H1 (cell line): ENCODE results near the gene RANBP2. TPM values are rescaled to one million over a fixed set of nuclear protein-coding genes. Genes with fewer than 3 reads are reported as not detected.

Source experiments
- CTCF ChIA-PET: fragments of 300-600 bp; sonication (Branson Sonifier 250); formaldehyde crosslinking; loops from one replicate; lab custom pipeline; 2021; ENCODE audit not compliant: partially characterized antibody; lab: Charles Lee
- POLR2A ChIA-PET: fragments of 300-600 bp; sonication (Branson Sonifier 250); formaldehyde crosslinking; loops from one replicate; lab custom pipeline; 2021; ENCODE audit warnings: inconsistent platforms; ENCODE audit not compliant: partially characterized antibody; lab: Charles Lee
- DNase-seq, 2 experiments: peaks; one replicate each; pipeline versions ENCODE4 v3.0.0 to v3.0.0-alpha.2; 2010 to 2022; ENCODE audit warnings: low spot score in 2 of 2, low read depth in 1 of 2, mixed read lengths in 1 of 2
- FAIRE-seq: peaks from 2 replicates; lab custom pipeline; 2011; peaks lifted over from hg19 to GRCh38; lab: Jason Lieb, UNC
- H2AFZ ChIP-seq: 2 replicates; pipeline ENCODE4 v1.8.1; 2012; ENCODE audit warnings: low read length, inconsistent platforms
- H2AK5ac ChIP-seq: 2 replicates; pipeline ENCODE4 v1.6.1; 2013; ENCODE audit warnings: low read depth, low read length
- H2BK120ac ChIP-seq: replicated peaks from 2 replicates; pipeline ENCODE3; 2013; ENCODE audit warnings: low read depth, low read length, inconsistent platforms
- H2BK12ac ChIP-seq: 2 replicates; pipeline ENCODE4 v1.6.1; 2013; ENCODE audit warnings: low read depth, low read length
- H2BK15ac ChIP-seq: 2 replicates; pipeline ENCODE4 v1.6.1; 2013; ENCODE audit warnings: low read length
- H2BK20ac ChIP-seq: 2 replicates; pipeline ENCODE4 v1.6.1; 2013; ENCODE audit warnings: low read length
- H2BK5ac ChIP-seq: 2 replicates; pipeline ENCODE4 v1.6.1; 2013; ENCODE audit warnings: low read depth, low read length
- H3K14ac ChIP-seq: 2 replicates; pipeline ENCODE4 v1.6.1; 2013; ENCODE audit warnings: inconsistent platforms; ENCODE audit not compliant: insufficient read length
- H3K18ac ChIP-seq: 2 replicates; pipeline ENCODE4 v1.6.1; 2013; ENCODE audit warnings: low read length; ENCODE audit errors: extremely low read depth
- H3K23ac ChIP-seq: 2 replicates; pipeline ENCODE4 v1.6.1; 2013; ENCODE audit warnings: inconsistent platforms; ENCODE audit not compliant: insufficient read length
- H3K23me2 ChIP-seq: 2 replicates; pipeline ENCODE4 v1.6.1; 2013; ENCODE audit warnings: low read depth, low read length
- H3K27ac ChIP-seq: 2 replicates; pipeline ENCODE4 v1.6.1; 2011; ENCODE audit warnings: low read depth, low read length, inconsistent platforms
- H3K27me3 ChIP-seq, 4 experiments: replicated peaks in 1 of 4; 1 replicate in 1 of 4; 2 replicates in 3 of 4; pipeline versions ENCODE4 v1.6.1 to v1.8.1; 2011 to 2013; ENCODE audit warnings: low read length in 3 of 4, mild to moderate bottlenecking in 3 of 4, inconsistent platforms in 2 of 4, mixed read lengths in 2 of 4, moderate library complexity in 1 of 4; ENCODE audit not compliant: control insufficient read depth in 3 of 4, insufficient read depth in 3 of 4; ENCODE audit errors: extremely low read depth in 1 of 4
- H3K36me3 ChIP-seq, 4 experiments: 2 replicates each; pipeline versions ENCODE4 v1.6.1 to v1.8.1; 2011 to 2013; ENCODE audit warnings: mild to moderate bottlenecking in 4 of 4, low read length in 3 of 4, moderate library complexity in 2 of 4, control low read depth in 1 of 4, inconsistent platforms in 1 of 4; ENCODE audit not compliant: insufficient read depth in 4 of 4, control insufficient read depth in 2 of 4
- H3K4ac ChIP-seq: replicated peaks from 2 replicates; pipeline ENCODE3; 2013; ENCODE audit warnings: low read length, low read depth, mixed read lengths, inconsistent platforms; ENCODE audit not compliant: insufficient read length
- H3K4me1 ChIP-seq, 4 experiments: replicated peaks in 1 of 4; 1 replicate in 1 of 4; 2 replicates in 3 of 4; pipeline versions ENCODE4 v1.6.1 to v1.8.1; 2011 to 2013; ENCODE audit warnings: low read length in 3 of 4, inconsistent platforms in 2 of 4, mixed read lengths in 1 of 4; ENCODE audit not compliant: insufficient read depth in 4 of 4, control insufficient read depth in 3 of 4
- H3K4me2 ChIP-seq, 2 experiments: 2 replicates each; pipeline versions ENCODE4 v1.6.1 to v1.8.1; 2011 to 2013; ENCODE audit warnings: low read depth in 2 of 2, low read length in 2 of 2, control low read depth in 1 of 2, inconsistent platforms in 1 of 2, mild to moderate bottlenecking in 1 of 2; ENCODE audit not compliant: insufficient read depth in 1 of 2
- H3K4me3 ChIP-seq, 4 experiments: fragments of 200-600, 300-600 bp in 1 of 4; sonication (generic), shearing (Covaris generic), sonication (Bioruptor Twin) in 1 of 4; 2 replicates each; pipeline versions ENCODE4 v1.5.1 to v1.8.1; 2011 to 2016; ENCODE audit warnings: low read length in 4 of 4, low read depth in 3 of 4, control low read depth in 2 of 4, inconsistent platforms in 2 of 4, mild to moderate bottlenecking in 2 of 4, mixed read lengths in 1 of 4, moderate library complexity in 1 of 4; ENCODE audit not compliant: insufficient read depth in 2 of 4; ENCODE audit errors: extremely low read depth in 1 of 4
- H3K56ac ChIP-seq: replicated peaks from 2 replicates; pipeline ENCODE3; 2013; ENCODE audit warnings: low read depth, mild to moderate bottlenecking, mixed read lengths, low read length, inconsistent platforms; ENCODE audit not compliant: insufficient read length
- H3K79me1 ChIP-seq: 2 replicates; pipeline ENCODE4 v1.6.1; 2013; ENCODE audit warnings: low read depth, low read length, control low read depth
- H3K79me2 ChIP-seq, 2 experiments: 2 replicates each; pipeline versions ENCODE4 v1.6.1 to v1.8.1; 2012 to 2013; ENCODE audit warnings: low read length in 2 of 2, mild to moderate bottlenecking in 2 of 2, inconsistent platforms in 1 of 2; ENCODE audit not compliant: insufficient read depth in 2 of 2, control insufficient read depth in 1 of 2
- H3K9ac ChIP-seq, 4 experiments: replicated peaks in 1 of 4; 1 replicate in 1 of 4; 2 replicates in 3 of 4; pipeline versions ENCODE4 v1.6.1 to v1.8.1; 2011 to 2013; ENCODE audit warnings: low read depth in 3 of 4, low read length in 3 of 4, control low read depth in 2 of 4, mild to moderate bottlenecking in 2 of 4, moderate library complexity in 2 of 4, inconsistent platforms in 1 of 4; ENCODE audit errors: extremely low read depth in 1 of 4
- H3K9me3 ChIP-seq, 2 experiments: 2 replicates each; pipeline versions ENCODE4 v1.6.1 to v1.8.1; 2012 to 2013; ENCODE audit warnings: mild to moderate bottlenecking in 2 of 2, moderate library complexity in 2 of 2, control low read depth in 1 of 2, inconsistent platforms in 1 of 2, low read depth in 1 of 2, low read length in 1 of 2, mixed read lengths in 1 of 2; ENCODE audit not compliant: insufficient read depth in 2 of 2
- H4K20me1 ChIP-seq, 2 experiments: replicated peaks in 1 of 2; 2 replicates each; pipeline versions ENCODE3 to v1.8.1; 2011 to 2013; ENCODE audit warnings: inconsistent platforms in 2 of 2, low read length in 2 of 2, mild to moderate bottlenecking in 1 of 2; ENCODE audit not compliant: insufficient read depth in 2 of 2, control insufficient read depth in 1 of 2
- H4K5ac ChIP-seq: 2 replicates; pipeline ENCODE4 v1.6.1; 2013; ENCODE audit warnings: low read length, low read depth, mixed read lengths, inconsistent platforms; ENCODE audit not compliant: insufficient read length
- H4K8ac ChIP-seq: 2 replicates; pipeline ENCODE4 v1.8.0; 2013; ENCODE audit warnings: mild to moderate bottlenecking, moderate library complexity, low read length, inconsistent platforms; ENCODE audit not compliant: insufficient read depth; ENCODE audit errors: extremely low read depth
- H4K91ac ChIP-seq: replicated peaks from 2 replicates; pipeline ENCODE3; 2013; ENCODE audit warnings: low read length, mixed read lengths, inconsistent platforms; ENCODE audit not compliant: insufficient read length
- CREB1 ChIP-seq: IDR thresholded peaks from 2 replicates; pipeline ENCODE4 v1.6.1; 2012; ENCODE audit warnings: inconsistent platforms
- KDM1A ChIP-seq: fragments of 200-600, 300-600 bp; sonication (generic); IDR thresholded peaks from 2 replicates; pipeline ENCODE4 v1.7.1; 2016; ENCODE audit warnings: mild to moderate bottlenecking, low read length, borderline replicate concordance
- KDM4A ChIP-seq: IDR thresholded peaks from one replicate; pipeline ENCODE4 v1.7.1; 2012; ENCODE audit warnings: low read depth, mild to moderate bottlenecking, moderate library complexity, low read length, inconsistent platforms; ENCODE audit not compliant: severe bottlenecking
- RFX5 ChIP-seq: IDR thresholded peaks from 2 replicates; pipeline ENCODE4 v1.6.1; 2011; ENCODE audit warnings: low read depth, low read length, improper control_type of control experiment, borderline replicate concordance
- SAP30 ChIP-seq: fragments of 300-600 bp; sonication (generic); IDR thresholded peaks from 2 replicates; pipeline ENCODE4 v1.7.1; 2012; ENCODE audit warnings: low read length, moderate library complexity, mild to moderate bottlenecking, inconsistent platforms; ENCODE audit not compliant: insufficient read depth, insufficient replicate concordance
- TAF1 ChIP-seq: IDR thresholded peaks from 2 replicates; pipeline ENCODE4 v1.6.1; 2011; ENCODE audit warnings: mild to moderate bottlenecking, low read depth, low read length
- WGBS, 2 experiments: shearing (Covaris generic) in 1 of 2; methylation state at CpG; one replicate each; pipeline versions ENCODE4 v1.1.6 to v1.1.7; 2013 to 2015; ENCODE audit warnings: low lambda C conversion rate in 2 of 2, mixed read lengths in 2 of 2, inconsistent platforms in 1 of 2, low coverage in 1 of 2, missing lambda C conversion rate in 1 of 2; ENCODE audit not compliant: insufficient replicate concordance in 2 of 2, insufficient coverage in 1 of 2, insufficient read length in 1 of 2; ENCODE audit errors: extremely low coverage in 1 of 2, missing lambda C conversion rate in 1 of 2; 5-methylcytosine and 5-hydroxymethylcytosine counted together
- polyA plus RNA-seq, 7 experiments: library from polyadenylated mRNA; depleted of rRNA in 3 of 7; stranded (reverse) in 5 of 7; unstranded in 2 of 7; fragments of >200 nt in 5 of 7; fragments of 200-250 nt in 2 of 7; gene quantifications; 1 replicate in 5 of 7; 2 replicates in 1 of 7; 4 replicates in 1 of 7; pipeline versions ENCODE4 v1.2.1 to v1.2.3, GENCODE V29; 2011 to 2013; ENCODE audit warnings: missing spikeins in 2 of 7, mixed read lengths in 2 of 7
- total RNA-seq: library from RNA; stranded (reverse); fragmentation: NEBNext Ultra II Directional; extraction: Animal tissue kit (Norgen Biotek cat#: 25700); gene quantifications from 2 replicates; pipeline ENCODE4 v1.2.1, GENCODE V29; 2021

RANBP2 gene
- total and polyA plus RNA-seq, 2 of the 8 experiments (the other 6 are each of a cell fraction or from before 2014, with no cell fraction given) = 8.2 to 95.9 TPM

- H3K79me2 ChIP-seq = no peaks in the 10 kb centered on the region
- H3K4me3 ChIP-seq = no peak overlapping the region
- no peak for TF ChIP-seq CREB1
- no peak for TF ChIP-seq KDM1A
- no peak for TF ChIP-seq KDM4A
- TF ChIP-seq RFX5 = no peak
- TF ChIP-seq SAP30 = no peak
- no peak for TF ChIP-seq TAF1
- H2AFZ ChIP-seq = no peak overlapping the region
- ChIA-PET POLR2A (interaction anchor here (0.6 kb wide), 1 partner anchor 15 kb away, joined by 3 read pairs; no protein-coding TSS in a partner anchor), CTCF (no interaction called here)
- H3K27ac ChIP-seq = no peak overlapping the region
- no peak overlapping the region for H3K14ac ChIP-seq
- H3K18ac ChIP-seq = no peak overlapping the region
- no peak overlapping the region for H3K4ac ChIP-seq
- H2BK20ac ChIP-seq = no peak overlapping the region
- no peaks in the 10 kb centered on the region for H3K4me1 ChIP-seq
- no peaks in the 10 kb centered on the region for H3K23me2 ChIP-seq
- no peak overlapping the region for H4K8ac ChIP-seq
- DNase-seq = no peak
- no peak overlapping the region for H2BK5ac ChIP-seq
- no peak overlapping the region for H2BK120ac ChIP-seq
- no peak for FAIRE-seq
- H3K27me3 ChIP-seq = no peaks in the 10 kb centered on the region
- H2BK15ac ChIP-seq = no peak overlapping the region
- H3K56ac ChIP-seq = no peak overlapping the region
- no peak overlapping the region for H3K4me2 ChIP-seq
- H3K9me3 ChIP-seq = no peaks in the 10 kb centered on the region
- no peak overlapping the region for H2BK12ac ChIP-seq
- H3K9ac ChIP-seq = no peak overlapping the region
- H3K79me1 ChIP-seq = no peaks in the 10 kb centered on the region
- H3K36me3 ChIP-seq = peaks cover 10 to 71% (median 28%) of the 10 kb centered on the region in 4 experiments
- 96% methylated on average over 2 of the region's 2 CpGs; no CpG with 5 or more reads in 1 of the 2 experiments for WGBS, 2 experiments
- no peak overlapping the region for H4K5ac ChIP-seq
- no peak overlapping the region for H3K23ac ChIP-seq
- peaks cover 2 to 6% of the 10 kb centered on the region in 2 experiments for H4K20me1 ChIP-seq
- no peak overlapping the region for H2AK5ac ChIP-seq
- no peak overlapping the region for H4K91ac ChIP-seq
Measured at GRCh38 chr2:108778857-108779256, 59.6 kb downstream of the RANBP2 start.
